ENCODE measurements around the gene CFAP299. TPM values are rescaled to one million over a fixed set of nuclear protein-coding genes. Genes with fewer than 3 reads are reported as not detected.

CFAP299 gene
- total RNA-seq, 2 experiments from 2014 or later, result 0.63 to 3.7 TPM

DNA sequence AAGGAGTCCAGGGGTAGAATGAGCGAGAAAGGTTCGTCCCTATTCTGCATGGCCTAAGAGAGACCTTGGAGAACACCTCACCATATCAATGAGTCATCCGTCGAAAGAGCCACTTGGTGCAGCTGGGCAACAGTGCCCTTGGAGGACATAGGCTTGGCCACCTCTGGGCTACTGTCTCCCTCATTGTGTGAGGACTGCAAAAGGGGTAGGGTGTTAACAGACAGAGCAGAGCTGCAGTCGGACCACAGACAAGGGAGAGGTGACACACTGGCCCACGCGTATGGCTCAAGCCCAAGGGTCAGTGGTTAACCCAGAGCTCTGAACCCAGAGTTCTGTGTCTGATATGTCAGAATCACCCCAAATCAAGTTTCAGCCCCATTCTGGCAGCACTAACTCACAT, 576.8 kb downstream of the CFAP299 start:
- Histone ChIP-seq H3K4me3 (ENCODE audit: low read depth, low read length, poor library complexity, severe bottlenecking) (no peak overlapping the region), H3K79me2 (ENCODE audit: insufficient read depth, low read depth, low read length) (no peaks in the 10 kb centered on the region), H3K9me3 (ENCODE audit: low read length) (peaks cover 36% of the 10 kb centered on the region; the same call in 1 of the 2 replicates), H3K4me2 (ENCODE audit: low read length) (no peak overlapping the region), H3K27ac (ENCODE audit: low read depth, low read length, poor library complexity, severe bottlenecking) (no peak overlapping the region), H3K9me2 (ENCODE audit: insufficient read depth, low read length) (no peaks in the 10 kb centered on the region), H4K20me1 (ENCODE audit: insufficient read depth, low read length) (no peaks in the 10 kb centered on the region), H2AFZ (ENCODE audit: low read length) (no peak overlapping the region), H3K4me1 (ENCODE audit: insufficient read depth, low read length, poor library complexity, severe bottlenecking) (peaks cover 7% of the 10 kb centered on the region), H3K36me3 (ENCODE audit: insufficient read depth, low read length) (peaks cover 22% of the 10 kb centered on the region; the same call in 1 of the 2 replicates)
- no peak for DNase-seq (ENCODE audit: low spot score)
- ChIA-PET POLR2A (interaction anchor here (0.6 to 2.8 kb wide), 5 partner anchors 12 to 121 kb away, joined by 3 to 13 read pairs (median 4); no protein-coding TSS in a partner anchor), CTCF (ENCODE audit: unreplicated experiment) (no interaction called here)
- BruUV-seq (replicated peaks), result no TSS peak
- TF ChIP-seq, protein P1, sequence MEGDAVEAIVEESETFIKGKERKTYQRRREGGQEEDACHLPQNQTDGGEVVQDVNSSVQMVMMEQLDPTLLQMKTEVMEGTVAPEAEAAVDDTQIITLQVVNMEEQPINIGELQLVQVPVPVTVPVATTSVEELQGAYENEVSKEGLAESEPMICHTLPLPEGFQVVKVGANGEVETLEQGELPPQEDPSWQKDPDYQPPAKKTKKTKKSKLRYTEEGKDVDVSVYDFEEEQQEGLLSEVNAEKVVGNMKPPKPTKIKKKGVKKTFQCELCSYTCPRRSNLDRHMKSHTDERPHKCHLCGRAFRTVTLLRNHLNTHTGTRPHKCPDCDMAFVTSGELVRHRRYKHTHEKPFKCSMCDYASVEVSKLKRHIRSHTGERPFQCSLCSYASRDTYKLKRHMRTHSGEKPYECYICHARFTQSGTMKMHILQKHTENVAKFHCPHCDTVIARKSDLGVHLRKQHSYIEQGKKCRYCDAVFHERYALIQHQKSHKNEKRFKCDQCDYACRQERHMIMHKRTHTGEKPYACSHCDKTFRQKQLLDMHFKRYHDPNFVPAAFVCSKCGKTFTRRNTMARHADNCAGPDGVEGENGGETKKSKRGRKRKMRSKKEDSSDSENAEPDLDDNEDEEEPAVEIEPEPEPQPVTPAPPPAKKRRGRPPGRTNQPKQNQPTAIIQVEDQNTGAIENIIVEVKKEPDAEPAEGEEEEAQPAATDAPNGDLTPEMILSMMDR (conservative IDR thresholded peaks at IDR 0.05; ENCODE audit: low read length), result no peak
- TF ChIP-seq EZH2phosphoT487 (IDR thresholded peaks at IDR 0.05; ENCODE audit: borderline replicate concordance, low read depth, low read length), result no peak
- intact Hi-C loops (cut with micrococcal nuclease; ENCODE audit: unreplicated experiment), result no loop called here

DNA sequence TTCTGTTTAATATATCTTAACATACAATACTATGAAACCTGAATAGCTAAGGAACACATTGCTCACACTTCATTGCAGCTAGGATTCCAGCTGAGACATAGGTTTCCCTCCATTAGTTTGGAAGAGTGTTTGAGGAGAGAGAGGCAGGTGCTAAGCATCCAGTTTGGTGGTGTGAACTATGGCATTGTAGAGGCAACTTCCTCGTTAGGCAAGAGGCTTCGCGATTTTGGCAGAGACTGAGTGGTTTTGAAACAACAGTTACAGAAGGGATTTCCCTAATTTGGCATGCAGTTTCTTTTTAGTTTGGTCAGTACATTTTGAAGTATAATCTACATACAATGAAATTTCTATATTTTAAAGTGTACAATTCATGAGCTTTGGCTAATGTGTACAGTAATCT, 577.9 kb downstream of the CFAP299 start:
- Histone ChIP-seq H3K79me2 (ENCODE audit: insufficient read depth, low read depth, low read length) (no peaks in the 10 kb centered on the region), H4K20me1 (ENCODE audit: insufficient read depth, low read length) (no peaks in the 10 kb centered on the region), H3K9me2 (ENCODE audit: insufficient read depth, low read length) (no peaks in the 10 kb centered on the region), H3K4me2 (ENCODE audit: low read length) (no peak overlapping the region), H3K9me3 (ENCODE audit: low read length) (peaks cover 26% of the 10 kb centered on the region; the same call in 1 of the 2 replicates), H3K4me3 (ENCODE audit: low read depth, low read length, poor library complexity, severe bottlenecking) (no peak overlapping the region), H3K27ac (ENCODE audit: low read depth, low read length, poor library complexity, severe bottlenecking) (no peak overlapping the region), H3K36me3 (ENCODE audit: insufficient read depth, low read length) (peaks cover 12% of the 10 kb centered on the region; the same call in 1 of the 2 replicates), H3K4me1 (ENCODE audit: insufficient read depth, low read length, poor library complexity, severe bottlenecking) (peaks cover 7% of the 10 kb centered on the region), H2AFZ (ENCODE audit: low read length) (no peak overlapping the region; the same call in 1 of the 2 replicates)
- CTCF ChIA-PET (ENCODE audit: unreplicated experiment), result no interaction called here
- peak; percentile 26 for DNase-seq (ENCODE audit: low spot score)
- intact Hi-C loops (cut with micrococcal nuclease; ENCODE audit: unreplicated experiment), result no loop called here
- TF ChIP-seq, protein P1 (conservative IDR thresholded peaks at IDR 0.05; ENCODE audit: low read length), result no peak
- no peak for TF ChIP-seq EZH2phosphoT487 (IDR thresholded peaks at IDR 0.05; ENCODE audit: borderline replicate concordance, low read depth, low read length)
- no TSS peak for BruUV-seq (replicated peaks)
- POLR2A ChIA-PET, result interaction anchor here (0.7 to 2.8 kb wide), 6 partner anchors 9 to 37 kb away, joined by 3 to 13 read pairs (median 4); no protein-coding TSS in a partner anchor

DNA sequence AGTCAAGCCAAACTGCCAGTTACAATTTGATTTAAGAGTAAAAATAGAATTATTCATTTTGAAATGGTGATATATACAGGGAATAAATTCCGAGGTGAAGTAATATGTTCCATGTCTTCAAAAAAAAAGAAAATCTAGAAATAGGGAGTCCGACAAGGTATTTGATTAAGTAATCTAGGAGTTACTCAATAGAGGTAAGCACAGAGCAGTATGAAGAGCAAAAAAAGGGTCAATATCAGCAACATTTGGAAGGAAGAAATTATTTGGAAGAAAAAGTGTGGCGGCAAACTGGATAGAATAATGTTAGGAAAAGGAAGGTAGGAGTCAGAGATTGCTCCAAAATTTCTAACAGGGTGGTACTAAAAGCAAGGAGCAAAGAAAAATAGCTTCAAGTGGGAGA, 581.2 kb downstream of the CFAP299 start:
- ChIA-PET CTCF (ENCODE audit: unreplicated experiment) (no interaction called here), POLR2A (interaction anchor here (0.7 to 2.4 kb wide), 3 partner anchors 19 to 174 kb away, joined by 3 to 5 read pairs (median 3); no protein-coding TSS in a partner anchor)
- no peak for TF ChIP-seq EZH2phosphoT487 (IDR thresholded peaks at IDR 0.05; ENCODE audit: borderline replicate concordance, low read depth, low read length)
- TF ChIP-seq, protein P1 (conservative IDR thresholded peaks at IDR 0.05; ENCODE audit: low read length), result no peak
- BruUV-seq (replicated peaks), result no TSS peak
- intact Hi-C loops (cut with micrococcal nuclease; ENCODE audit: unreplicated experiment), result no loop called here
- Histone ChIP-seq H3K4me1 (ENCODE audit: insufficient read depth, low read length, poor library complexity, severe bottlenecking) (peaks cover 7% of the 10 kb centered on the region), H4K20me1 (ENCODE audit: insufficient read depth, low read length) (no peaks in the 10 kb centered on the region), H3K9me2 (ENCODE audit: insufficient read depth, low read length) (no peaks in the 10 kb centered on the region), H2AFZ (ENCODE audit: low read length) (no peak overlapping the region; the same call in 1 of the 2 replicates), H3K36me3 (ENCODE audit: insufficient read depth, low read length) (peaks cover 7% of the 10 kb centered on the region; the same call in 1 of the 2 replicates), H3K4me3 (ENCODE audit: low read depth, low read length, poor library complexity, severe bottlenecking) (no peak overlapping the region), H3K4me2 (ENCODE audit: low read length) (no peak overlapping the region), H3K27ac (ENCODE audit: low read depth, low read length, poor library complexity, severe bottlenecking) (no peak overlapping the region), H3K79me2 (ENCODE audit: insufficient read depth, low read depth, low read length) (no peaks in the 10 kb centered on the region), H3K9me3 (ENCODE audit: low read length) (peaks cover 18% of the 10 kb centered on the region; the same call in 1 of the 2 replicates)
- DNase-seq (ENCODE audit: low spot score), result no peak
